Mucosa of descending colon (tissue), 3 donors: ENCODE measurements around the gene COL5A1. TPM values are rescaled to one million over a fixed set of nuclear protein-coding genes. Genes with fewer than 3 reads are reported as not detected.

Source experiments
- ATAC-seq: fragments of 200-7000 bp; cut with Tn5 transposase; one replicate; pipeline ENCODE4 v1.9.1; 2020; ENCODE audit warnings: mild to moderate bottlenecking, moderate library complexity
- DNase-seq, 3 donors: peaks; one replicate each; pipeline ENCODE4 v3.0.0-alpha.2; 2020
- H3K36me3 ChIP-seq: fragments of 200-600 bp; one replicate; pipeline ENCODE4 v1.8.0; 2021; ENCODE audit warnings: low read depth, mild to moderate bottlenecking
- H3K4me1 ChIP-seq: fragments of 200-600 bp; one replicate; pipeline ENCODE4 v1.8.0; 2021; ENCODE audit warnings: low read depth, mild to moderate bottlenecking
- H3K4me3 ChIP-seq: fragments of 200-600 bp; one replicate; pipeline ENCODE4 v1.8.0; 2021; ENCODE audit warnings: mild to moderate bottlenecking
- H3K9me3 ChIP-seq: fragments of 200-600 bp; one replicate; pipeline ENCODE4 v1.8.0; 2021; ENCODE audit warnings: mild to moderate bottlenecking
- intact Hi-C, 2 donors: fragments of 100-400 bp; cut with DNase I in 1 of 2; cut with micrococcal nuclease in 1 of 2; formaldehyde crosslinking; loops; one replicate each; pipeline versions ENCODE4 v1.11.0 to v1.11.1; 2022; cut with DNase I, micrococcal nuclease
- total RNA-seq, 3 donors: library from RNA; stranded (reverse); fragmentation: NEBNext Ultra II Directional in 2 of 3; extraction: Animal tissue kit (Norgen Biotek cat#: 25700) in 2 of 3; gene quantifications; one replicate each; pipeline versions ENCODE4 v1.2.1 to v1.2.4, GENCODE V29; 2021 to 2023
- TF ChIP-seq, protein P1 (sequence below): fragments of 200-600 bp; IDR thresholded peaks from one replicate; pipeline ENCODE4 v1.8.0; 2022; ENCODE audit warnings: antibody characterized with exemption, mild to moderate bottlenecking
- donor health status: DM: no; HTN: no; CAD: no; lungs with moderate emphysema.
- donor health status: DM: no; HTN: no; CAD: no.
- donor health status: DM: no; HTN: yes; CAD: no.

COL5A1 gene
- total RNA-seq, 3 donors from 2014 or later, result 8.6 to 62.3 (median 22.2) TPM

DNA sequence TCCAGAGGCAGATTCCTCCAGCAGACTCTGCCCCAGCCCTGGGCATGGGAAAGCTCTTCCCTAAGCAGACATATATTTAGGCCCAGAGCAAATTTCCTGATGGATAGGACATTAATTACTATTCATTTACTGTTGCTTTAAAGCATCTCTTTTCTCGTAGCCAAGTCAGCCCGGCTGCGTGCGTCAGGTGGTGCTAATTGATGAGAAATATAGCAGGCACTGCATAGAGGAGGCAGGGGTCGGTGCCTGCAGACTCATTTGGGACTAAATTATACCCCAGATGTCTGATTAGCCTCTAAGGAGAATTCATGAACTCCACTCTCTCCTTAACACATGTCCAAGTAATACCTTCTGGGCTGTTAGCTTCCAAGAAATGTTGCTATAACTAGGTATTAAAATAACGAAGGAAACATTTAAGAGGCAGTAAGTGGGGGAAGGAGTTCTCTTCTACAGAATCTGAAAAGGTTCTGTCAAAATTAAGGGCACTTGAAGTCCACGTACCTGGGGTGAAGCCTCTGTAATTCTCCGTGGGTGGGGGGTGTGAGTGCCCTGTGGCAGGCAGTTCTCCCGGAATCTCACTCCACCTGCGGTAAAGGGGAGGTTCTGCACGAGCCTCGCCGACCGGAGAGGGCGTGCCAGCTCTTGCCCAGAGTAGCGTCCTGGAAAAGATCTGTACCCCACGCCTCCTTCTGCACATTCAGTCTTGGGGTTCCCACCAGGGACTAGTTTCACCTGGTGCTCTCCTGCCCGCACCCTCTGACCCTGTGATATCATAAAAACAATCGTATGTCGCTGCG, 123.1 kb downstream of the COL5A1 start:
- no peaks in the 10 kb centered on the region for H3K36me3 ChIP-seq
- intact Hi-C loops, result no loop called here

GRCh38 chr9:134765785-134766184, 124.2 kb downstream of the COL5A1 start:
- ATAC-seq (no peak), DNase-seq (no peak)
- intact Hi-C loops, result no loop called here
- H3K9me3 ChIP-seq, result no peaks in the 10 kb centered on the region
- H3K4me3 ChIP-seq, result no peak overlapping the region
- TF ChIP-seq, protein P1, sequence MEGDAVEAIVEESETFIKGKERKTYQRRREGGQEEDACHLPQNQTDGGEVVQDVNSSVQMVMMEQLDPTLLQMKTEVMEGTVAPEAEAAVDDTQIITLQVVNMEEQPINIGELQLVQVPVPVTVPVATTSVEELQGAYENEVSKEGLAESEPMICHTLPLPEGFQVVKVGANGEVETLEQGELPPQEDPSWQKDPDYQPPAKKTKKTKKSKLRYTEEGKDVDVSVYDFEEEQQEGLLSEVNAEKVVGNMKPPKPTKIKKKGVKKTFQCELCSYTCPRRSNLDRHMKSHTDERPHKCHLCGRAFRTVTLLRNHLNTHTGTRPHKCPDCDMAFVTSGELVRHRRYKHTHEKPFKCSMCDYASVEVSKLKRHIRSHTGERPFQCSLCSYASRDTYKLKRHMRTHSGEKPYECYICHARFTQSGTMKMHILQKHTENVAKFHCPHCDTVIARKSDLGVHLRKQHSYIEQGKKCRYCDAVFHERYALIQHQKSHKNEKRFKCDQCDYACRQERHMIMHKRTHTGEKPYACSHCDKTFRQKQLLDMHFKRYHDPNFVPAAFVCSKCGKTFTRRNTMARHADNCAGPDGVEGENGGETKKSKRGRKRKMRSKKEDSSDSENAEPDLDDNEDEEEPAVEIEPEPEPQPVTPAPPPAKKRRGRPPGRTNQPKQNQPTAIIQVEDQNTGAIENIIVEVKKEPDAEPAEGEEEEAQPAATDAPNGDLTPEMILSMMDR, result no peak
- no peaks in the 10 kb centered on the region for H3K36me3 ChIP-seq
- H3K4me1 ChIP-seq, result no peaks in the 10 kb centered on the region

More for the DNA sequence above, 123.1 kb downstream of the COL5A1 start:
- no peak overlapping the region for H3K4me3 ChIP-seq
- DNase-seq (no peak), ATAC-seq (no peak)
- TF ChIP-seq, protein P1, result no peak
- no peaks in the 10 kb centered on the region for H3K4me1 ChIP-seq
- H3K9me3 ChIP-seq, result no peaks in the 10 kb centered on the region

- Histone ChIP-seq H3K4me3 (no peak overlapping the region), H3K4me1 (no peaks in the 10 kb centered on the region), H3K9me3 (no peaks in the 10 kb centered on the region), H3K36me3 (no peaks in the 10 kb centered on the region)
- TF ChIP-seq, protein P1, result no peak
- ATAC-seq, result no peak
- intact Hi-C loops, result no loop called here
- DNase-seq, result no peak
Measured at GRCh38 chr9:134766587-134766986, 125.0 kb downstream of the COL5A1 start.

- peak; percentile 19 for ATAC-seq
- no peaks in the 10 kb centered on the region for H3K9me3 ChIP-seq
- no peak for DNase-seq
- H3K4me1 ChIP-seq, result no peaks in the 10 kb centered on the region
- no peak overlapping the region for H3K4me3 ChIP-seq
- H3K36me3 ChIP-seq, result no peaks in the 10 kb centered on the region
- intact Hi-C loops, result no loop called here
- TF ChIP-seq, protein P1, result no peak
Measured at GRCh38 chr9:134768332-134768708, 126.7 kb downstream of the COL5A1 start.

GRCh38 chr9:134768709-134769351, 127.2 kb downstream of the COL5A1 start:
- intact Hi-C loops, result no loop called here
- ATAC-seq, result peak; percentile 28
- DNase-seq, result no peak

More at GRCh38 chr9:134768709-134769351, 127.2 kb downstream of the COL5A1 start:
- Histone ChIP-seq H3K36me3 (no peaks in the 10 kb centered on the region), H3K4me3 (no peak overlapping the region), H3K9me3 (no peaks in the 10 kb centered on the region), H3K4me1 (no peaks in the 10 kb centered on the region)
- TF ChIP-seq, protein P1, result no peak
